Retinal pigment epithelial cell (primary cell): ENCODE data around the gene IL36RN.

Experiments used
- DNase-seq: peaks from one replicate; pipeline ENCODE4 v3.0.0-alpha.2; 2010; ENCODE audit warnings: low read depth
- H3K4me3 ChIP-seq: 2 replicates; pipeline ENCODE4 v1.5.1; 2011; ENCODE audit warnings: mild to moderate bottlenecking, low read length, control low read depth, moderate library complexity
- CTCF ChIP-seq: conservative IDR thresholded peaks from 2 replicates; pipeline ENCODE4 v1.5.1; 2011; ENCODE audit warnings: low read depth, low read length, control low read depth, inconsistent platforms

Gene IL36RN

GRCh38 chr2:113027691-113028090 is 31.3 kb upstream of the IL36RN start:
- no peak overlapping the region for H3K4me3 ChIP-seq
- TF ChIP-seq CTCF, result no peak
- no peak for DNase-seq

- no peak for DNase-seq
- no peak for TF ChIP-seq CTCF
- no peak overlapping the region for H3K4me3 ChIP-seq
These were observed 30.9 kb upstream of the IL36RN start for GRCh38 chr2:113028112-113028511.

GRCh38 chr2:113032737-113033136 is 26.3 kb upstream of the IL36RN start:
- no peak overlapping the region for H3K4me3 ChIP-seq
- no peak for TF ChIP-seq CTCF
- DNase-seq, result no peak

GRCh38 chr2:113034016-113034415 is 25.0 kb upstream of the IL36RN start:
- no peak overlapping the region for H3K4me3 ChIP-seq
- TF ChIP-seq CTCF, result no peak
- no peak for DNase-seq

- TF ChIP-seq CTCF, result no peak
- no peak for DNase-seq
- no peak overlapping the region for H3K4me3 ChIP-seq
These were observed 22.2 kb upstream of the IL36RN start for GRCh38 chr2:113036763-113037162.

GRCh38 chr2:113038291-113038690 is 20.7 kb upstream of the IL36RN start:
- no peak for DNase-seq
- no peak for TF ChIP-seq CTCF

GRCh38 chr2:113039158-113039557 is 19.8 kb upstream of the IL36RN start:
- TF ChIP-seq CTCF, result no peak
- no peak overlapping the region for H3K4me3 ChIP-seq
- no peak for DNase-seq

More at GRCh38 chr2:113038291-113038690, 20.7 kb upstream of the IL36RN start:
- no peak overlapping the region for H3K4me3 ChIP-seq
